ENCODE data around the gene HEXD.
"Not testable (repeated sequence)": the region's sequence is repeated elsewhere in the genome, so short reads cannot be mapped to it uniquely, and the experiment has no call there.

HEXD gene

DNA sequence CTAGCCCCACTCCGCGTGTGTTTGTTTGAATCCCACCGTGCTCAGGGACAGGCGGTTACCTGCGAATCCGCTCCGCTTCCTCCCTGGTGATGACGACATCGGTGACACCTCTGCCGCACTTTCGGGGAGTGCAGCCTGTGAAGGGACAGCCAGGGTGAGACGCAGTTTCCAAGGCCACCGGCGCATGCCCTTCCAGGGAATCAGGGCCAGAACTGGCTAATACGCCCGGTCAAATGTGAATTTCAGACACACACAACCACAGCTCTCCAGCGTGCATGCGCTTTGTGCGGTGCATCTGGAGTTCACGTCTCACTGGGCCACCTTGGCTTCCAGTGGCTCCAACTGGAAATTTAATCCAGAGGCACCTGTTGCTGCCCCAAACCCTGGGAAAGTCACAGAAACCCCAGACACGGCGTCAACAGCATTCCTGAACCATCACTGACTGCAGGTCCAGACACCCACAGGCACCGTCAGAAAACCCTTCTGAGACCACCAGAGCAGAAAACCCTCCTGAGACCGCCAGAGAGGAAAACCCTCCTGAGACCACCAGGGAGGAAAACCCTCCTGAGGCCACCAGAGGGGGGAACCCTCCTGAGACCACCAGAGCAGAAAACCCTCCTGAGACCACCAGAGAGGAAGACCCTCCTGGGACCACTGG lies 6.6 kb upstream of the HEXD start:
- DNase-seq = no peak
- in situ Hi-C loops (cut with MboI; ENCODE audit: low pct_unique_long_range_greater_than_20kb, low sequenced_read_pairs) = loop anchor here (10.0 kb wide), 1 partner anchor 57 kb away; the partner anchor contains the start of gene TEX19

DNA sequence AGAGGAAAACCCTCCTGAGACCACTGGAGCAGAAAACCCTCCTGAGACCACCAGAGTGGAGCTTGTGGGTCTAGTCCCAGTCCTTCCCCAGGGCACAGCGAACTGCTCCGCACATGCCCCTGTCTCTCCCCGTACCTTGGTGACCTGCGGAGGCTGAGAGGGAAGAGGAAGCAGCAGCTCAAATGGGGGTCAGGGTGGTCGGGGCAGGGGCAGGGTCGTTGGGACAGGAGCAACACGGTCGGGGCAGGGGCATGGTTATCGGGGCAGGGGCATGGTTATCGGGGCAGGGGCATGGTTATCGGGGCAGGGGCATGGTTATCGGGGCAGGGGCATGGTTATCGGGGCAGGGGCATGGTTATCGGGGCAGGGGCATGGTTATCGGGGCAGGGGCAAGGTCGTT lies 6.1 kb upstream of the HEXD start:
- in situ Hi-C loops (cut with MboI; ENCODE audit: low pct_unique_long_range_greater_than_20kb, low sequenced_read_pairs) = loop anchor here (10.0 kb wide), 1 partner anchor 57 kb away; the partner anchor contains the start of gene TEX19
- DNase-seq = not testable (repeated sequence)

DNA sequence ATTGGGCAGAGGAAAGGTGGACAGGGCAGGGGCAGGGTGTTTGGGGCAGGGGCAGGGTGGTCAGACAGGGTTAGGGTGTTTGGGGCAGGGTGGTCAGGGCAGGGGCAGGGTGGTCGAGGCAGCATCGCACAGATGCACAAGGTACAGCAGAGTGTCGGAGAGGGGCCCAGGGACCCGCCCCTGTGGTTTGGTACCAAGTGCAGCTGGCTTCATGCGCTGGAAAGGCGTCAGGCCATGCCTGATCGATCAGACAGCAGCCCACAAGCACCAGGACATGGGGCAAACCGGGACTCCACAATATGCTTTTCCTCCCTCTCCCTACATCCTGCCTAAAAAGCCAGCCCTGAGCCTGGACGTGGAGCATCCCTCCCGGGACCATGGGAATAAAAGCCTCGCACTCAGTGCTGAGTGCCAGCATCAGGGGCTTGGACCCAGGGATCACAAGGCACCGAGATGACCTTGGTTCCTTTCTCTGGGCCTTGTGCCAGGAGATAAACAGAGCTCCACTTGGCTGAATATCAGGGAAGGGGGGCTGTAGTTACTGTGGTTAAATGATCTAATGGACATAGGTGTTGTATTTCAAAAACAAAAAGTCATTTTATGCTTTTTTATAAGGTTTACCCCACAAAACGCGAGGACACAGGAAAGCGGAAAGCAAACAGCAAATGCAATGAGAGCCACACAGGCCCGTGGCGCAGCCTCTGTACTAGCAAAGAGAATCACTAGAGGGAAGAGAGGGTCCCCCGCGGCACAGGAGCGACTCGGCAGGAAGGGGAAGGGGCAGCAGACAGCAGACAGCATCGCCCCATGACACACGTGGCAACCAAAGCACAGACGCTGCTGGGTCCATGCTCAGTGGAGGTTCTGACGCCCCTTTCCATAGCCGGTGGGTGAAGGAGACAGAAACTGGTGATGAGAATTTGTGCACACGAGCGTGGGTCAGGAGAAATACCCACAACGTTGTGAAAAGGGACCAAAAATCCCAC lies 5.3 kb upstream of the HEXD start:
- in situ Hi-C loops (cut with MboI; ENCODE audit: low pct_unique_long_range_greater_than_20kb, low sequenced_read_pairs) = loop anchor here (10.0 kb wide), 1 partner anchor 58 kb away; the partner anchor contains the start of gene TEX19
- DNase-seq = no peak

DNA sequence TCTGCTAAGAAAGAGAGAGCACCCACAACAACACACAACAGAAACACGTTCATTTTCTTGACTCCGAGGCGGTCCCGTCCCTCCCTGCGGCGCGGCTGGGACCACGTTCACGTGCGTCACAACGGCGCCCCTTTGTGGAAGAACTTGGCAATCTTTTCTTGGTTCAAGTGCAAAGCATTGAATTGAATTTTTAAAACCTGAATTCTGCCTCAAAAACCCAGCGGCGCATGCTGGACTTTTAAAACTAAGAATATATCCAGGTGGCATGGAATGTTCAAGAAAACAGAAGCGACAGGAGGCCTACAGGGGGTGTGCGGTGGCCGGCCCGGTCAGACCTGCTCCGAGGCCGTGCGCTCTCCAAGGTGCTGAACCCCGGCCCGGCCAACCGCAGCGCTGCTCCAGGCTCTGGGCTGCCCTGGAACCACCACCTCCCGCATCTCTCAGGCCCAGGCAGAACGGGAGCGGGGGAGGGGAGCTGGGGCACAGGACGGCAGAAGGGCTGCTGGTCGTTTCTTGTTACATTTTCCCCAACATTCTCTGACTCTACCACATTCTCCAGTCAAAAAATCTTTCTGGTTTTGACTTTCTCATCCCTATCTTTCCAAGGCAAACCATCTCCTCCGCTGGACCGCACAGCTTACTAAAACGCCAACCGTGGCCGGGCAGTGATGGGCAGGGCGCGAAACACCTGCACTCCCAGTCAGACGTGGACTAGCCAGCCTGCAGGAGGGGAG lies 3.4 kb upstream of the HEXD start:
- peak; percentile 80 for DNase-seq
- in situ Hi-C loops (cut with MboI; ENCODE audit: low pct_unique_long_range_greater_than_20kb, low sequenced_read_pairs) = loop anchor here (10.0 kb wide), 1 partner anchor 60 kb away; the partner anchor contains the start of gene TEX19

DNA sequence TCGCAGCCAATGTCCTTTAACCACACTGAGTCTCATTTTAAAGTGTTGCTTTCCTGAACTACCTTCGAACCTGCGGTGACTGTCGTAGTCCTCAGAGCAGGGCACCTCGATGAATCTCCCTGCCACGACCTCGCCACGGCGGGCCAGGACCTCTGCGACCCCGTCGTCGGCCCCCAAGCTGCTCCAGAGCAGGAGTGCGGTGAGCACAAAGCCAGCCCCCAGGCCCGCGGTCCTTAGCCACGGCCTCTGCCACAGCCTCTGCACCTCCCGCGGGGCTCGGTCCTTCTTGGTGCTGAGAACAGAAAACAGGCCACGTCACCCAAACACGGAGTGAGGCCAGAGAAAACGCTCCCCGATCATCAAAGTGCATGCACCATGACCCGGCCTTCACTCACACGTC lies 2.8 kb upstream of the HEXD start:
- no peak for DNase-seq
- in situ Hi-C loops (cut with MboI; ENCODE audit: low pct_unique_long_range_greater_than_20kb, low sequenced_read_pairs) = loop anchor here (10.0 kb wide), 1 partner anchor 61 kb away; the partner anchor contains the start of gene TEX19

DNA sequence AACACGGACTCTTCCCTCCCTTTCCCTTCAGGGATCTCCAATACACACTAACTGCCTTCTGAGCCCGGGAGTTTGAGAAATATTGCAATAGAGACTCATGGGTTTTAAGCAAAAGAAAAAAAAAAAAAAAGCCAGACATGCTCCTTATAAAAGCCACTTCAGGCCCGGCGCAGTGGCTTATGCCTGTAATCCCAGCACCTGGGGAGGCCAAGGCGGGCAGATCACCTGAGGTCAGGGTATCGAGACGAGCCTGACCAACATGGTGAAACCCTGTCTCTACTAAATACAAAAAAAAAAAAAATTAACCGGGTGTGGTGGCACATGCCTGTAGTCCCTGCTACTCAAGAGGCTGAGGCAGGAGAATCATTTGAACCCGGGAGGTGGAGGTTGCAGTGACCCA lies 2.4 kb upstream of the HEXD start:
- no peak for DNase-seq
- in situ Hi-C loops (cut with MboI; ENCODE audit: low pct_unique_long_range_greater_than_20kb, low sequenced_read_pairs) = loop anchor here (10.0 kb wide), 1 partner anchor 61 kb away; the partner anchor contains the start of gene TEX19

DNA sequence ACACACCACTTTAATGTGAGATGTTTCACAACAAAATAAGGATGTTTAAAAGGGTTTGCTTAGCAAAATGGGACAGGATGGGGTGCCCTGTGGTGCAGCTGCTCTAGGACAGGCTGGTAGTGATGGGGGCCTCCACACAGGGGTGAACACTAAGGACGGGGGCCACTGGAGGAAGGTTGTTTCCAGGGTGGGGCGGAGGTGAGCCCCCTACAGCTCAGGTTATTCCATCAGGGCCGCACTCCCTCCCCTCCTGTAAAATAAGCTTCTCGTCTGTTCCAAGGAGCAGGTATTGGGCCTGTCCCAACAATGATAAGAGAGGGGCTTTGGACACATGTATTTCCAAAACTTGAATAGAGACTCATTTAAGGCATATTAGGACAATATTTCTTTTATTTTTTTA lies 1.9 kb upstream of the HEXD start:
- DNase-seq = no peak
- in situ Hi-C loops (cut with MboI; ENCODE audit: low pct_unique_long_range_greater_than_20kb, low sequenced_read_pairs) = loop anchor here (10.0 kb wide), 1 partner anchor 61 kb away; the partner anchor contains the start of gene TEX19

DNA sequence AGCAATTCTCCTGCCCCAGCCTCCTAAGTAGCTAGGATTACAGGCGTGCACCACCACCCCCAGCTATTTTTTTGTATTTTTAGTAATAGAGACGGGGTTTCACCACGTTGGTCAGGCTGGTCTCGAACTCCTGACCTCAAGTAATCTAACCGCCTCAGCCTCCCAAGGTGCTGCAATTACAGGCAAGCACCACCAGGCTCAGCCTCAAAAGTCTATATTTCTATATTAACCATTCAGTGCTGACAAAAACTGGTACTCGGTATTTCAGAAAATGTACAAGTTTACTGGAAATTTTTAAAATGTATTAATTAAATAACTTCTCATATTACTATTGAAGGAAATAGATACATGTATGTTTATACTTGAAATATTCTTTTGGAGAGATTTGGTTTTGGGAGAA lies 1.4 kb upstream of the HEXD start:
- in situ Hi-C loops (cut with MboI; ENCODE audit: low pct_unique_long_range_greater_than_20kb, low sequenced_read_pairs) = loop anchor here (10.0 kb wide), 1 partner anchor 62 kb away; the partner anchor contains the start of gene TEX19
- DNase-seq = peak; percentile 28

DNA sequence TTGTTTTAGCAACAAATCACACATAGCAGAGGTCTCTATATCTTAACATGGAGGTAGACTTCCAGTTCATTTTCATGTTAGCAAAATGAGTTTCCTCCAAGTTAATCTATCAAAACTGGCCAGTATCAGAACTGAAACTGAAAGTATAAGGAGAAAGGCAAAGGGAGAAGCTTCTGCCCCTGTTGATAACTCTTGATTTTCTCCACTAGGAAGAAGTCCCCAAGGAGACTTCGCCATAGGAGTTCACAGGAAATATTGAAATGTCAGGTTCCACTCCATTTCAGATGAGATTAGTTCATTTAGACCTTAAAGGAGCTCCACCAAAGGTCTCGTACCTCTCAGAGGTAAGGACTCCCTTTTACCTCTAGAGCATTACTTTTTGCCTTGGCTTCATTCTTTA lies 1.4 kb downstream of the HEXD start:
- DNase-seq = peak; percentile 39
- in situ Hi-C loops (cut with MboI; ENCODE audit: low pct_unique_long_range_greater_than_20kb, low sequenced_read_pairs) = loop anchor here (10.0 kb wide), 1 partner anchor 65 kb away; the partner anchor contains the start of gene TEX19

DNA sequence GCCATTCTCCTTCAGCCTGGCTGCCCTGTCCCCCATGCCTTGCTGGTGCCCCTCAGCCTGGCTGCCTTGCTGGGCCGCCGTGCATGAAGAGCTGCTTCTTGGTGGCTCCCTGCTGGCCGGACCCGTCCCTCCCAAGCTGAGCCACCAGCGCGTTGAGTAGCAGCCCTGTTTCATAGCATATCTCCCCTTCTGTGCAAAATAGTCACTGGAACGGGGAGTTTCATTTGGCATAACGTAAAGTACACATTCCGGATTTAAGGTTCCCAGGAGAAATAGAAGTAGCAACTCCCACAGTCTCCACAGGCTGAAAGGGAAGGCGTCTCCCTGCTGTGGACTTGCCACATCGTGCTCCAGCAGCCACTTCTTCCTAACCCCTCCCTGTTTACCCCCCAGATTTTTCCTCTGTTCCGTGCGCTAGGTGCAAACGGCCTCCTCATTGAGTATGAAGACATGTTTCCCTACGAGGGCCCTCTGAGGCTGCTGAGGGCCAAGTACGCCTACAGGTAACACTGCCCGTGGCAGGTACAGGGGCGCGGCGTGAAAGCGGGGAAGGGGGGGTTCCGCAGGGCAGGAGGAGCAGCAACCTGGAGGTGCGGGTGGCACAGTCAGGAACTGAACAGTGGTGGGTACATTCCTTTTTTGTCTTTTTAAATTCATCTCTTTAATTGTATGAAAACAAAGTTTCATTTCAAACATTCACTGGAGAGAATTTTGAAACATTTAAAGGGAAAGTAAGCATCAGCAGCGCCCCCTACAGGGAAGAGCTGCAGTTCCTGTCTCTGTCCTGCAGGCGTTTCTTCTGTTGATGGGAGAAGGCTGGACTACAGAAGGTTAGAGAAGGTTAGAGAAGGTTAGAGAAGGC lies 6.1 kb downstream of the HEXD start:
- peak; percentile 74 for DNase-seq
- in situ Hi-C loops (cut with MboI; ENCODE audit: low pct_unique_long_range_greater_than_20kb, low sequenced_read_pairs) = no loop called here

DNA sequence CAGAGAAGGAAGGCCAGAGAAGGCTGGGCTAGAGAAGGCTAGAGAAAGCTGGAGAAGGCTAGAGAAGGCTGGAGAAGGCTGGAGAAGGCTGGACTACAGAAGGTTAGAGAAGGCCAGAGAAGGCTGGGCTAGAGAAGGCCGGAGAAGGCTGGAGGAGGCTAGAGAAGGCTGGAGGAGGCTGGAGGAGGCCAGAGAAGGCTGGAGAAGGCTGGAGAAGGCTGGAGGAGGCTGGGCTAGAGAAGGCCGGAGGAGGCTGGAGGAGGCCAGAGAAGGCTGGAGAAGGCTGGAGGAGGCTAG lies 6.7 kb downstream of the HEXD start:
- DNase-seq = no peak
- in situ Hi-C loops (cut with MboI; ENCODE audit: low pct_unique_long_range_greater_than_20kb, low sequenced_read_pairs) = no loop called here

DNA sequence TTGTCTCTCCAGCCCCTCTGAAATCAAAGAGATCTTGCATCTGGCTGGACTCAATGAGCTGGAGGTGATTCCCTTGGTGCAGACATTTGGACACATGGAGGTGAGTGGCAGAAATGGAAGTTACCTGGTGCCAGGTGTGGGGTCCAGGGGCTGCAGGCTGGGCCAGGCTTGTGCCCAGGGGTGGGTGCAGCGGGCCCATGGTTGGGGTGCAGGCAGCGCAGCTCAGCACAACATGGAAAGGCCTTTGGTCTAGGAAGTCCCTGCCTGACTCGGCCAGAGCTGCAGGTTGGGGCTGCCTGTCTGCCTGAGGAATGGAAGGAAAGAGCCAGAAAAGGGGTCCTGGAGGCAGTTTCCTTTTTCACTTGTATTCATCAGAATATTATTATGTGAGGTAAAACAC lies 10.4 kb downstream of the HEXD start:
- in situ Hi-C loops (cut with MboI; ENCODE audit: low pct_unique_long_range_greater_than_20kb, low sequenced_read_pairs) = no loop called here

DNA sequence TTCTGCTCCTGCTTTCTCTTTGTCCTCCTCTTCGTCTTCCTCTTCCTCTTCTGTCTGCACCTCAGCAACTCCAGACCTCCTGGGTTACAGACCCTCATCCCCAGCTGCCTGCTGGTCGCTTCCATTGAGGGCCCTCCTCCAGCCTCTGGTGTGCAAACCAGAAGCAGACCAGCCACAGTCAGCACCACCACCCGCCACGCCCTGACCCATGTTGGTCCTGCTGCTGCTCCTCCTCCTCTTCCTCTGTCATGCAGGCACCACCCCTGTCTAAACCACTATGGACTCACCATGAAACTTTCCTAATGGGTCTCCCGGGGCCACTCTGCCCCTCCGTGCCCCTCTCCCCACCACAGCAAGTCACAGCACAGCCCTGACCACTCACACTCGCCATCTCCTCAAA lies 11.7 kb downstream of the HEXD start:
- DNase-seq = no peak
- in situ Hi-C loops (cut with MboI; ENCODE audit: low pct_unique_long_range_greater_than_20kb, low sequenced_read_pairs) = no loop called here

More for the DNA sequence above, 10.4 kb downstream of the HEXD start:
- no peak for DNase-seq

DNA sequence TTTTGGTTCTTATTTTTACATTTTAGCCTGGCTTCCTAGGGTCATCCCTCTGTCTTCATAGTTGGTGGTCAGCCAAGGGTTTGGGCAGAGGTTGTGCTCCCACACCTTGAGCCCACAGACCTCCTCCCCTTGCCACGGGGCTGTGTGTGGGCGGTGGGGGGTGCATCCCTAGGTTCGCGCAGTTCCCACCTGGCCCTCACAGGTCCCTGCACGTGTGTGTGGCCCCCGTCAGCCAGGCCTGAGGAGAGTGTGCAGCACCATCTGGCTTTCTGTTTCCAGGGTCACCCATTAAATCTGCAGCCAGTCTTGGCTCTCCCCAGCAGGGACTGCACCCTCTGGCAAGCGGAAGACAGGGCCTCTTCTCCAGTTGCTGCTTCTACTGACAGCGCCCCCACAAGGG lies 13.9 kb downstream of the HEXD start:
- in situ Hi-C loops (cut with MboI; ENCODE audit: low pct_unique_long_range_greater_than_20kb, low sequenced_read_pairs) = no loop called here
- no peak for DNase-seq

DNA sequence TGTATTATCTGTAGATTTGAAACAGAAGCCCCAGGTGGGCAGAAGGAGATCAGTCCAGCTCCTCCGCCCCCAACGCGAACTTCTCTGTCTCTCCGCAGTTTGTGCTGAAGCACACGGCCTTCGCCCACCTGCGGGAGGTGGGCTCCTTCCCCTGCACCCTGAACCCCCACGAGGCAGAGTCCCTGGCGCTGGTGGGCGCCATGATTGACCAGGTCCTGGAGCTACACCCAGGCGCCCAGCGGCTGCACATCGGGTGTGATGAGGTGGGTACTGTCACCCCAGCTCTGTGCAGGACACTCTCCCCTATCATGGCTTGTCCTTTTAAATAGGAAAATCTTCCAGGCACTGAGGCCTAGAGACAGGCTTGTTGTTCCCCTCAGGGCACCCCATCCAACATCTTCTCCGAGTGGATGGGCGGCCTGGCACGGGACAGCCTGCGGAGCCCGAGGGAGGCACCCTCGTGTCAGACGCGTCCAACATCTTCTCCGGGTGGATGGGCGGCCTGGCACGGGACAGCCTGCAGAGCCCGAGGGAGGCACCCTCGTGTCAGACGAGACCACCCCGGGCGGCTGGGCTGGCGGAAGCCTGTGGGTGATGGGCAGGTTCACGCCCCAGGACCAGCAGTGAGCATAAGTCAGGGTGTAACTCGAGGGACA lies 15.5 kb downstream of the HEXD start:
- in situ Hi-C loops (cut with MboI; ENCODE audit: low pct_unique_long_range_greater_than_20kb, low sequenced_read_pairs) = no loop called here
- no peak for DNase-seq

DNA sequence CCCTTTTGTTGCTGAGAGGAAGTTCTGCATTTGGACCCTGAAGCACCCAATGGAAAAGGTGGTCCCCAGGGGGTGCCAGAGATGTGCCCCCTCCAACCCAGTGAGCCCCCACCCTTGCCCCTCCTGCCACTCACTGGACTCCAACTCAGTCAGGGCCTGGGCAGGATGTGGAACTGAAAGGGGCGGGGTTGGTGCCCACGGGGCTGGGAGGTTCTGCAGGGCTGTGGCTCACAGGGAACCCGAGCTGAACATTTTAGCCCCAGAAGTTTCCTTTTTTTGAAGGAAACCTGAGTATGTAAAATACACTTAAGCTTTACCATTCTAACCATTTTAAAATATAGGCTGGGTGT lies 16.0 kb downstream of the HEXD start:
- no peak for DNase-seq
- in situ Hi-C loops (cut with MboI; ENCODE audit: low pct_unique_long_range_greater_than_20kb, low sequenced_read_pairs) = no loop called here

DNA sequence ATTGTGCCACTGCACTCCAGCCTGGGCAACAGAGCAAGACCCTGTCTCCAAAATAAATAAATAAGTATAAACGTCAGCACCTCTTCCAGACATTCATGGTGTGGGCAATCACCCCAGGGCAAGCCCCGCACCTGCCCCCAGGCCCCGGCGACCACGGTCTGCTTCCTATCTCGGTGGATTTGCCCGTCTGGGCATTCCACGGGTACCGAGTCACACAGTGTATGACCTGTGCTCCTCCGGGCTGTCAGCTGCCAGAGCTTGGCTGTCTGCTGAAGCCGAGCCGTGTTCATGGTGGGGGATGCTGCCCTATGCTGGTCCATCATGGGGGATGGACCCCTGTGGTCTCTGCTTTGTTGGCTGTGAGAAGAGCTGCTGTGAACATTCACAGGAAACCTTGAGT lies 17.0 kb downstream of the HEXD start:
- DNase-seq = no peak
- in situ Hi-C loops (cut with MboI; ENCODE audit: low pct_unique_long_range_greater_than_20kb, low sequenced_read_pairs) = no loop called here

All from KBM-7 (cell line).